HUES6 (cell line): Measurements from ENCODE around the gene CMTM3.
"Not testable (repeated sequence)": the region's sequence is repeated elsewhere in the genome, so short reads cannot be mapped to it uniquely, and the experiment has no call there.

Source experiments
- H3K27ac ChIP-seq: 2 replicates; pipeline ENCODE4 v1.7.0; 2013; ENCODE audit warnings: low read depth, mild to moderate bottlenecking, low read length, inconsistent platforms
- H3K27me3 ChIP-seq: 2 replicates; pipeline ENCODE4 v1.6.1; 2013; ENCODE audit warnings: low read length; ENCODE audit not compliant: control insufficient read depth, insufficient read depth
- H3K36me3 ChIP-seq: 2 replicates; pipeline ENCODE4 v1.6.1; 2013; ENCODE audit warnings: low read length; ENCODE audit not compliant: control insufficient read depth, insufficient read depth
- H3K4me1 ChIP-seq: 2 replicates; pipeline ENCODE4 v1.6.1; 2013; ENCODE audit warnings: low read length; ENCODE audit not compliant: control insufficient read depth, insufficient read depth
- H3K4me3 ChIP-seq: 2 replicates; pipeline ENCODE4 v1.5.1; 2013; ENCODE audit warnings: low read depth, low read length
- H3K9ac ChIP-seq: one replicate; pipeline ENCODE4 v1.6.1; 2013; ENCODE audit warnings: mild to moderate bottlenecking, low read length
- H3K9me3 ChIP-seq: 2 replicates; pipeline ENCODE4 v1.6.1; 2013; ENCODE audit warnings: low read depth, low read length; ENCODE audit not compliant: control insufficient read depth, insufficient read depth

The CMTM3 gene

DNA sequence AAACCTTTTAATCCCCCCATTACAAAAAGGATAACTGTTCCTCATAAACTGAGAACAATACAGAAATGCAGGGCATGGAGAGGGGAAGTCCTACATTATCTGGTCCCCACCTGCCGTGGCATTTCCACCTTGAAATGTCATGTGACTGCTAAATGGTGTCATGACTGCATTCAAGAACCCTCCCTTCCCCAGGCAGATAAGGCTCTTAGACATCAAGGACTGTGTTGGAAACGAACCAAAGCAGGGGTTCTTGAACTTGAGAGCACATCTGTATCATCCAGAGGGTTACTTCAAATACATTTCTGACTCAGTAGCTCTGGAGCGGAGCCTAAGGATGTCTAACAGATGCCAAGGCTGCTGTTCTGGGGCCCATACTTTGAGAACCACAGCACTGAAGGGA lies 18.4 kb downstream of the CMTM3 start:
- Histone ChIP-seq H3K36me3 (peaks cover 40% of the 10 kb centered on the region), H3K4me1 (peaks cover 17% of the 10 kb centered on the region), H3K27me3 (no peaks in the 10 kb centered on the region), H3K27ac (no peak overlapping the region), H3K9ac (no peak overlapping the region), H3K4me3 (no peak overlapping the region), H3K9me3 (no peaks in the 10 kb centered on the region)

DNA sequence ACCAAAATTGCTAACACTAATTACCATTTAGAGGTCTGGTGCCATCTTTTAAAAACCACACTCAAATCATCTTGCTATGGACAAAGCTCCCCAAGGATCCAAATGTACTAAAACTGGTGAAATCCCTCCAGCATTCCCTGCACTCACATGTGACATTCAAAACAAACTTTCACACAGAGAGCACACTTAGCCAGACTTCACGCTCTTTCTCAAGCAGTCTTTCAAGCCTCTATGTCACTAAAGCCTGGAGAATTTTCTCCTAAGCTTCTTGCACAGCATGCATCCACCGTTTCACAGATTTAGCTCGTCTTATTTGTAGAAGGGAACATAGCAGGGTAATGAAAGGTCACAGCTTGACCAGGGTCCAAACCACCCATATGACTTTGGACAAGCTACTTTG lies 19.3 kb downstream of the CMTM3 start:
- Histone ChIP-seq H3K9me3 (no peaks in the 10 kb centered on the region), H3K36me3 (peaks cover 35% of the 10 kb centered on the region), H3K27me3 (no peaks in the 10 kb centered on the region)

DNA sequence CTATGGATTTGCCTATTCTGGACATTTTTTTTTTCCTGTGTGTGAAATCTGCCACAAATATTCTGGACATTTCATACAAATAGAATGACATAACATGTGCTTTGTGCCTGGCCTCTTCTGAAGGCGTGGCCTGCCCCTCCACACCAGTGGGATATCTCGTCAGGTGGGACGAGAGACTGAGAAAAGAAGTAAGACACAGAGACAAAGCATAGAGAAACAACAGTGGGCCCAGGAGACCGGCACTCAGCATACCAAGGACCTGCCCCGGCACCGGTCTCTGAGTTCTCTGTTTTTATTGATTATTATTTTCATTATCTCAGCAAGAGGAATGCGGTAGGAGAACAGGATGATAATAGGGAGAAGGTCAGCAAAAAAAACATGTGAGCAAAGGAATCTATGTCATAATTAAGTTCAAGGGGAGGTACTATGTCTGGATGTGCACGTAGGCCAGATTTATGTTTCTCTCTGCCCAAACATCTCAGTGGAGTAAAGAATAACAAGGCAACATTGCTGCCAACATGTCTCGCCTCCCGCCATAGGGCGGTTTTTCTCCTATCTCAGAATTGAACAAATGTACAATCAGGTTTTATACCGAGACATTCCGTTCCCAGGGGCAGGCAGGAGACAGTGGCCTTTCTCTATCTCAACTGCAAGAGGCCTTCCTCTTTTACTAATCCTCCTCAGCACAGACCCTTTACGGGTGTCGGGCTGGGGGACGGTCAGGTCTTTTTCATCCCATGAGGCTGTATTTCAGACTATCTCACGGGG lies 23.3 kb downstream of the CMTM3 start:
- not testable (repeated sequence) for H3K9ac ChIP-seq, H3K9me3 ChIP-seq, H3K4me3 ChIP-seq, H3K27me3 ChIP-seq, H3K27ac ChIP-seq, H3K4me1 ChIP-seq
- H3K36me3 ChIP-seq = peaks cover 15% of the 10 kb centered on the region

More for the DNA sequence above, 19.3 kb downstream of the CMTM3 start:
- Histone ChIP-seq H3K27ac (no peak overlapping the region), H3K4me1 (peaks cover 8% of the 10 kb centered on the region; the same call in 1 of the 2 replicates), H3K9ac (no peak overlapping the region), H3K4me3 (no peak overlapping the region)

DNA sequence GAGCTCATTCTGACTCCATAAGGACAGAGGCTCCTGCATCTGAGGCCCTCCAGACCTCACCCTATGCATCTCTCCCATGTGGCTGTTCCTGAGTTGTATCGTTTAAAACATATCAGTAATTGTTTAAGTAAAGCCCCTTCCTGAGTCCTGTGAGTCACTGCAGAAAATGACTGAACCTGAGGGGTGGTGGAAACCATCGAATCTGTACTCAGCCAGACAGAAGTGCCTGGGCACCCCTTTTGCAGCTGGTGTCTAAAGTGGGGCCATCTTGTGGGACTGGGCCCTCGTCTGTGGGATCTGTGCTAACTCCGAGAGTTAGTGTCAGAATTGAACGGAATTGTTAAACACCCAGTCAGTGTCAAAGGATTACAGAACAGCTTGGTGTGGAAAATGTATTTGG lies 25.4 kb downstream of the CMTM3 start:
- Histone ChIP-seq H3K9me3 (no peaks in the 10 kb centered on the region), H3K36me3 (peaks cover 16% of the 10 kb centered on the region), H3K9ac (no peak overlapping the region), H3K4me1 (no peaks in the 10 kb centered on the region), H3K27ac (no peak overlapping the region), H3K4me3 (no peak overlapping the region), H3K27me3 (no peaks in the 10 kb centered on the region)

DNA sequence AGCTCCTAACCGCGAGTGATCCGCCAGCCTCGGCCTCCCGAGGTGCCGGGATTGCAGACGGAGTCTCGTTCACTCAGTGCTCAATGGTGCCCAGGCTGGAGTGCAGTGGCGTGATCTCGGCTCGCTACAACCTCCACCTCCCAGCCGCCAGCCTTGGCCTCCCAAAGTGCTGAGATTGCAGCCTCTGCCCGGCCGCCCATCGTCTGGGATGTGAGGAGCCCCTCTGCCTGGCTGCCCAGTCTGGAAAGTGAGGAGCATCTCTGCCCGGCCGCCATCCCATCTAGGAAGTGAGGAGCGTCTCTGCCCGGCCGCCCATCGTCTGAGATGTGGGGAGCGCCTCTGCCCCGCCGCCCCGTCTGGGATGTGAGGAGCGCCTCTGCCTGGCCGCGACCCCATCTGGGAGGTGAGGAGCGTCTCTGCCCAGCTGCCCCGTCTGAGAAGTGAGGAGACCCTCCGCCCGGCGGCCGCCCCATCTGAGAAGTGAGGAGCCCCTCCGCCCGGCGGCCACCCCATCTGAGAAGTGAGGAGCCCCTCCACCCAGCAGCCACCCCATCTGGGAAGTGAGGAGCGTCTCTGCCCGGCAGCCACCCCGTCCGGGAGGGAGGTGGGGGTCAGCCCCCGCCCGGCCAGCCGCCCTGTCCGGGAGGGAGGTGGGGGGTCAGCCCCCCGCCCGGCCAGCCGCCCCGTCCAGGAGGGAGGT lies 26.2 kb downstream of the CMTM3 start:
- not testable (repeated sequence) for H3K9me3 ChIP-seq, H3K4me3 ChIP-seq, H3K27ac ChIP-seq, H3K27me3 ChIP-seq, H3K4me1 ChIP-seq, H3K9ac ChIP-seq
- H3K36me3 ChIP-seq = peaks cover 25% of the 10 kb centered on the region

- H3K9me3 ChIP-seq, H3K9ac ChIP-seq, H3K27me3 ChIP-seq, H3K27ac ChIP-seq, H3K4me1 ChIP-seq, H3K4me3 ChIP-seq: not testable (repeated sequence)
- peaks cover 27% of the 10 kb centered on the region for H3K36me3 ChIP-seq
Measured at GRCh38 chr16:66631558-66631957, 27.1 kb downstream of the CMTM3 start.

GRCh38 chr16:66634527-66635196 lies 30.2 kb downstream of the CMTM3 start:
- no peaks in the 10 kb centered on the region for H3K9me3 ChIP-seq
- no peaks in the 10 kb centered on the region for H3K27me3 ChIP-seq
- no peak overlapping the region for H3K27ac ChIP-seq
- peaks cover 27% of the 10 kb centered on the region for H3K36me3 ChIP-seq
- H3K4me3 ChIP-seq = no peak overlapping the region
- no peak overlapping the region for H3K9ac ChIP-seq
- H3K4me1 ChIP-seq = peaks cover 11% of the 10 kb centered on the region

GRCh38 chr16:66635406-66635805 lies 30.9 kb downstream of the CMTM3 start:
- Histone ChIP-seq H3K27me3 (no peaks in the 10 kb centered on the region), H3K27ac (no peak overlapping the region), H3K9ac (no peak overlapping the region), H3K36me3 (peaks cover 27% of the 10 kb centered on the region), H3K4me1 (peaks cover 15% of the 10 kb centered on the region), H3K4me3 (no peak overlapping the region), H3K9me3 (no peaks in the 10 kb centered on the region)

GRCh38 chr16:66636199-66636598 lies 31.7 kb downstream of the CMTM3 start:
- H3K9me3 ChIP-seq = no peaks in the 10 kb centered on the region
- peaks cover 15% of the 10 kb centered on the region for H3K4me1 ChIP-seq
- no peaks in the 10 kb centered on the region for H3K27me3 ChIP-seq
- H3K9ac ChIP-seq = no peak overlapping the region
- H3K27ac ChIP-seq = no peak overlapping the region
- H3K4me3 ChIP-seq = no peak overlapping the region
- peaks cover 27% of the 10 kb centered on the region for H3K36me3 ChIP-seq

GRCh38 chr16:66637806-66638205 lies 33.3 kb downstream of the CMTM3 start:
- H3K9ac ChIP-seq = no peak overlapping the region
- no peak overlapping the region for H3K4me3 ChIP-seq
- no peaks in the 10 kb centered on the region for H3K27me3 ChIP-seq
- peaks cover 19% of the 10 kb centered on the region; the same call in 1 of the 2 replicates for H3K36me3 ChIP-seq
- no peaks in the 10 kb centered on the region for H3K9me3 ChIP-seq
- H3K27ac ChIP-seq = no peak overlapping the region
- H3K4me1 ChIP-seq = peaks cover 15% of the 10 kb centered on the region
